Gastrocnemius medialis (tissue), 4 donors: ENCODE results near the gene RANGRF. TPM values are rescaled to one million over a fixed set of nuclear protein-coding genes. Genes with fewer than 3 reads are reported as not detected.

Source experiments
- ATAC-seq, 2 donors: fragments of 150-250 bp; one replicate each; pipeline ENCODE4 v1.9.1; 2016
- DNase-seq, 2 donors: peaks; one replicate each; pipeline ENCODE4 v3.0.0-alpha.2; 2019
- H3K27ac ChIP-seq, 4 donors: fragments of 200-600 bp; sonication (generic); 1 replicate in 1 of 4; 2 replicates in 3 of 4; pipeline ENCODE4 v1.5.1; 2016 to 2018; ENCODE audit warnings: mild to moderate bottlenecking in 2 of 4, moderate library complexity in 1 of 4
- H3K27me3 ChIP-seq, 3 donors: fragments of 200-600 bp; sonication (generic) in 2 of 3; 1 replicate in 1 of 3; 2 replicates in 2 of 3; pipeline versions ENCODE4 v1.5.1 to v1.6.0; 2016 to 2019; ENCODE audit warnings: mild to moderate bottlenecking in 1 of 3, moderate library complexity in 1 of 3
- H3K36me3 ChIP-seq, 2 donors: fragments of 200-600 bp; sonication (generic) in 1 of 2; one replicate each; pipeline ENCODE4 v1.5.1; 2017 to 2018
- H3K4me1 ChIP-seq, 2 donors: fragments of 200-600 bp; sonication (generic) in 1 of 2; one replicate each; pipeline ENCODE4 v1.5.1; 2016 to 2017; ENCODE audit warnings: mild to moderate bottlenecking in 2 of 2
- H3K4me3 ChIP-seq, 4 donors: fragments of 200-600 bp; sonication (generic) in 3 of 4; 1 replicate in 1 of 4; 2 replicates in 3 of 4; pipeline ENCODE4 v1.5.1; 2016 to 2019; ENCODE audit warnings: mild to moderate bottlenecking in 2 of 4
- H3K9me3 ChIP-seq, 3 donors: fragments of 200-600 bp; sonication (generic) in 2 of 3; 1 replicate in 1 of 3; 2 replicates in 2 of 3; pipeline ENCODE4 v1.5.1; 2016 to 2019
- CTCF ChIP-seq, 5 experiments: fragments of 450-650 bp in 3 of 5; fragments of 200-600 bp in 2 of 5; sonication (generic) in 2 of 5; IDR thresholded peaks in 4 of 5; conservative IDR thresholded peaks in 1 of 5; 1 replicate in 4 of 5; 2 replicates in 1 of 5; pipeline ENCODE4 v1.5.1; 2016 to 2019; ENCODE audit warnings: antibody characterized with exemption in 5 of 5, mild to moderate bottlenecking in 3 of 5, moderate library complexity in 3 of 5
- POLR2A ChIP-seq, 2 donors: fragments of 450-650 bp; IDR thresholded peaks; one replicate each; pipeline ENCODE4 v1.6.1; 2017; ENCODE audit warnings: antibody characterized with exemption in 2 of 2, mild to moderate bottlenecking in 2 of 2, moderate library complexity in 2 of 2
- in situ Hi-C, 4 donors: fragments of 200-750 bp; cut with MboI; loops; one replicate each; pipeline versions ENCODE4 v1.15.0 to v1.8.0; 2017; ENCODE audit warnings: low sequenced_read_pairs in 4 of 4
- intact Hi-C: fragments of 100-400 bp; cut with DNase I; formaldehyde crosslinking; loops from one replicate; pipeline ENCODE4 v1.15.1; 2023; ENCODE audit warnings: low total_unique reads
- total RNA-seq, 4 donors: library from RNA; depleted of rRNA; stranded (reverse); fragments of >200 nt; gene quantifications; one replicate each; pipeline versions ENCODE4 v1.1.0 to v1.2.3, GENCODE V29; 2016

RANGRF gene
- total RNA-seq, 4 donors from 2014 or later: 6.9 to 21.2 (median 15.4) TPM

- intact Hi-C loops: no loop called here
- Histone ChIP-seq H3K27ac (no peak overlapping the region), H3K36me3 (peaks cover 0 to 4% of the 10 kb centered on the region in 2 donors), H3K27me3 (no peaks in the 10 kb centered on the region), H3K4me3 (no peak overlapping the region), H3K9me3 (no peaks in the 10 kb centered on the region), H3K4me1 (no peaks in the 10 kb centered on the region)
- in situ Hi-C loops: no loop called here
- TF ChIP-seq CTCF (IDR thresholded peaks at IDR 0.05 in 4 of 5, conservative IDR thresholded peaks at IDR 0.05 in 1 of 5) (no peak), POLR2A (IDR thresholded peaks at IDR 0.05) (no peak)
- DNase-seq: no peak
- no peak for ATAC-seq
Measured at GRCh38 chr17:8273884-8274444, 14.5 kb upstream of the RANGRF start.

- Histone ChIP-seq H3K4me1 (no peaks in the 10 kb centered on the region), H3K36me3 (no peaks in the 10 kb centered on the region), H3K4me3 (no peak overlapping the region), H3K9me3 (no peaks in the 10 kb centered on the region), H3K27ac (no peak overlapping the region), H3K27me3 (no peaks in the 10 kb centered on the region)
- ATAC-seq: no peak
- in situ Hi-C loops: loop anchor here in 1 of 4 donors (25.0 kb wide), 1 partner anchor 188 kb away; the partner anchor contains the start of gene ALOX12B
- DNase-seq: no peak
- intact Hi-C loops: no loop called here
- TF ChIP-seq POLR2A (IDR thresholded peaks at IDR 0.05): no peak
- TF ChIP-seq CTCF (IDR thresholded peaks at IDR 0.05 in 4 of 5, conservative IDR thresholded peaks at IDR 0.05 in 1 of 5): no peak
Measured at GRCh38 chr17:8274816-8275215, 13.7 kb upstream of the RANGRF start.

- intact Hi-C loops: no loop called here
- H3K27ac ChIP-seq: no peak overlapping the region
- no peak overlapping the region for H3K4me3 ChIP-seq
- no peaks in the 10 kb centered on the region for H3K9me3 ChIP-seq
- DNase-seq (no peak), ATAC-seq (no peak)
- H3K36me3 ChIP-seq: no peaks in the 10 kb centered on the region
- TF ChIP-seq POLR2A (IDR thresholded peaks at IDR 0.05): no peak
- TF ChIP-seq CTCF (IDR thresholded peaks at IDR 0.05 in 4 of 5, conservative IDR thresholded peaks at IDR 0.05 in 1 of 5): no peak
- H3K4me1 ChIP-seq: no peaks in the 10 kb centered on the region
- in situ Hi-C loops: loop anchor here in 1 of 4 donors (25.0 kb wide), 1 partner anchor 188 kb away; the partner anchor contains the start of gene ALOX12B
- no peaks in the 10 kb centered on the region for H3K27me3 ChIP-seq
Measured at GRCh38 chr17:8275421-8276290, 12.8 kb upstream of the RANGRF start.

GRCh38 chr17:8277317-8277716 lies 11.2 kb upstream of the RANGRF start:
- Histone ChIP-seq H3K27me3 (no peaks in the 10 kb centered on the region), H3K4me3 (no peak overlapping the region), H3K36me3 (no peaks in the 10 kb centered on the region), H3K9me3 (no peaks in the 10 kb centered on the region), H3K4me1 (no peaks in the 10 kb centered on the region), H3K27ac (no peak overlapping the region)
- no peak for TF ChIP-seq POLR2A (IDR thresholded peaks at IDR 0.05)
- TF ChIP-seq CTCF (IDR thresholded peaks at IDR 0.05 in 4 of 5, conservative IDR thresholded peaks at IDR 0.05 in 1 of 5): no peak
- DNase-seq (no peak), ATAC-seq (no peak)
- intact Hi-C loops (no loop called here), in situ Hi-C loops (loop anchor here in 1 of 4 donors (25.0 kb wide), 1 partner anchor 190 kb away; the partner anchor contains the start of gene ALOX12B)
